H9 (cell line): ENCODE measurements around the gene NEURL1. TPM values are rescaled to one million over a fixed set of nuclear protein-coding genes. Genes with fewer than 3 reads are reported as not detected.
A peak's percentile ranks its signal among the peaks of the same experiment; 100 is the strongest.

Source experiments
- DNase-seq: peaks from one replicate; pipeline ENCODE4 v3.0.0-alpha.2; 2017
- H2AFZ ChIP-seq: one replicate; pipeline ENCODE4 v1.6.1; 2013; ENCODE audit warnings: mild to moderate bottlenecking, low read length, control low read depth, moderate library complexity
- H2AK5ac ChIP-seq: 2 replicates; pipeline ENCODE4 v1.6.1; 2013; ENCODE audit warnings: low read length, control low read depth, mixed read lengths; ENCODE audit not compliant: insufficient read length
- H2BK120ac ChIP-seq: one replicate; pipeline ENCODE4 v1.6.1; 2013; ENCODE audit warnings: low read depth, mild to moderate bottlenecking, low read length, control low read depth, inconsistent platforms; ENCODE audit not compliant: poor library complexity, severe bottlenecking
- H2BK12ac ChIP-seq: 2 replicates; pipeline ENCODE4 v1.6.1; 2013; ENCODE audit warnings: low read length, control low read depth, mixed read lengths, low read depth; ENCODE audit not compliant: insufficient read length
- H2BK15ac ChIP-seq: 2 replicates; pipeline ENCODE4 v1.6.1; 2013; ENCODE audit warnings: low read depth, low read length, control low read depth
- H2BK20ac ChIP-seq: one replicate; pipeline ENCODE4 v1.6.1; 2013; ENCODE audit warnings: low read depth, mild to moderate bottlenecking, low read length, control low read depth, inconsistent platforms; ENCODE audit not compliant: poor library complexity, severe bottlenecking
- H2BK5ac ChIP-seq: 2 replicates; pipeline ENCODE4 v1.6.1; 2013; ENCODE audit warnings: low read length, control low read depth, mixed read lengths; ENCODE audit not compliant: insufficient read length
- H3K14ac ChIP-seq: 2 replicates; pipeline ENCODE4 v1.6.1; 2013; ENCODE audit warnings: low read length, control low read depth; ENCODE audit not compliant: insufficient read depth
- H3K18ac ChIP-seq: 2 replicates; pipeline ENCODE4 v1.6.1; 2013; ENCODE audit warnings: low read depth, mild to moderate bottlenecking, mixed read lengths, low read length, control low read depth; ENCODE audit not compliant: insufficient read length
- H3K23ac ChIP-seq: 2 replicates; pipeline ENCODE4 v1.6.1; 2013; ENCODE audit warnings: low read length, control low read depth, mixed read lengths, low read depth; ENCODE audit not compliant: insufficient read length
- H3K23me2 ChIP-seq: 2 replicates; pipeline ENCODE4 v1.6.1; 2013; ENCODE audit warnings: low read depth, mild to moderate bottlenecking, mixed read lengths, low read length, control low read depth; ENCODE audit not compliant: insufficient read length, poor library complexity, severe bottlenecking
- H3K27ac ChIP-seq: 2 replicates; pipeline ENCODE4 v1.5.1; 2013; ENCODE audit warnings: low read length, control low read depth, mixed read lengths, low read depth; ENCODE audit not compliant: insufficient read length
- H3K27me3 ChIP-seq: 2 replicates; pipeline ENCODE4 v1.6.1; 2013; ENCODE audit warnings: low read length, control low read depth, inconsistent platforms; ENCODE audit not compliant: insufficient read depth
- H3K4ac ChIP-seq: 2 replicates; pipeline ENCODE4 v1.6.1; 2013; ENCODE audit warnings: low read depth, mild to moderate bottlenecking, control low read depth, inconsistent platforms, low read length, moderate library complexity
- H3K4me1 ChIP-seq: 2 replicates; pipeline ENCODE4 v1.6.1; 2013; ENCODE audit warnings: low read length, control low read depth, inconsistent platforms; ENCODE audit not compliant: insufficient read depth
- H3K4me2 ChIP-seq: 2 replicates; pipeline ENCODE4 v1.6.1; 2013; ENCODE audit warnings: low read length, control low read depth, mixed read lengths; ENCODE audit not compliant: insufficient read length, insufficient read depth
- H3K56ac ChIP-seq: 2 replicates; pipeline ENCODE4 v1.6.1; 2013; ENCODE audit warnings: low read depth, mild to moderate bottlenecking, mixed read lengths, low read length, control low read depth; ENCODE audit not compliant: insufficient read length
- H3K79me1 ChIP-seq: 2 replicates; pipeline ENCODE4 v1.6.1; 2013; ENCODE audit warnings: low read depth, mild to moderate bottlenecking, moderate library complexity, low read length, control low read depth, inconsistent platforms; ENCODE audit not compliant: insufficient read depth, poor library complexity, severe bottlenecking
- H3K79me2 ChIP-seq: 2 replicates; pipeline ENCODE4 v1.6.1; 2013; ENCODE audit warnings: low read length, control low read depth, inconsistent platforms; ENCODE audit not compliant: insufficient read depth
- H3K9ac ChIP-seq: 2 replicates; pipeline ENCODE4 v1.6.1; 2013; ENCODE audit warnings: low read length, control low read depth, mixed read lengths; ENCODE audit not compliant: insufficient read length; ENCODE audit errors: extremely low read depth
- H3K9me3 ChIP-seq: one replicate; pipeline ENCODE4 v1.6.1; 2013; ENCODE audit warnings: low read depth, low read length, inconsistent platforms; ENCODE audit not compliant: control insufficient read depth
- H3T11ph ChIP-seq: one replicate; pipeline ENCODE4 v1.6.1; 2013; ENCODE audit warnings: mild to moderate bottlenecking, low read length, control low read depth, inconsistent platforms
- H4K20me1 ChIP-seq: one replicate; pipeline ENCODE4 v1.6.1; 2013; ENCODE audit not compliant: control insufficient read depth, insufficient read length, insufficient read depth
- H4K5ac ChIP-seq: 2 replicates; pipeline ENCODE4 v1.6.1; 2013; ENCODE audit warnings: low read depth, mild to moderate bottlenecking, mixed read lengths, low read length, control low read depth; ENCODE audit not compliant: insufficient read length
- H4K8ac ChIP-seq: replicated peaks from 2 replicates; pipeline ENCODE4 v1.6.1; 2013; ENCODE audit warnings: low read length, control low read depth, mixed read lengths, low read depth; ENCODE audit not compliant: insufficient read length
- H4K91ac ChIP-seq: 2 replicates; pipeline ENCODE4 v1.6.1; 2013; ENCODE audit warnings: low read depth, mild to moderate bottlenecking, moderate library complexity, mixed read lengths, low read length, control low read depth; ENCODE audit not compliant: insufficient read length
- H3K27ac Mint-ChIP-seq, 3 experiments: 2 replicates in 2 of 3; 3 replicates in 1 of 3; pipeline ENCODE4 v1.8.0; 2020 to 2021; ENCODE audit warnings: mixed read lengths in 3 of 3, mild to moderate bottlenecking in 1 of 3, moderate library complexity in 1 of 3
- H3K27me3 Mint-ChIP-seq: 2 replicates; pipeline ENCODE4 v1.8.0; 2021; ENCODE audit warnings: low read depth, mild to moderate bottlenecking, moderate library complexity, mixed read lengths
- H3K36me3 Mint-ChIP-seq, 3 experiments: 2 replicates in 2 of 3; 3 replicates in 1 of 3; pipeline ENCODE4 v1.8.0; 2020 to 2021; ENCODE audit warnings: low read depth in 3 of 3, mixed read lengths in 3 of 3; ENCODE audit not compliant: insufficient read depth in 1 of 3
- H3K4me1 Mint-ChIP-seq, 2 experiments: 2 replicates each; pipeline ENCODE4 v1.8.0; 2020; ENCODE audit warnings: mixed read lengths in 2 of 2
- H3K4me3 Mint-ChIP-seq, 2 experiments: 2 replicates in 1 of 2; 3 replicates in 1 of 2; pipeline ENCODE4 v1.8.0; 2020 to 2021; ENCODE audit warnings: mild to moderate bottlenecking in 2 of 2, mixed read lengths in 2 of 2, moderate library complexity in 1 of 2
- H3K9me3 Mint-ChIP-seq, 2 experiments: 2 replicates in 1 of 2; 3 replicates in 1 of 2; pipeline ENCODE4 v1.8.0; 2020; ENCODE audit warnings: mild to moderate bottlenecking in 2 of 2, mixed read lengths in 2 of 2, moderate library complexity in 1 of 2
- CTCF ChIP-seq: fragments of 200-600 bp; sonication (generic); conservative IDR thresholded peaks from 3 replicates; pipeline ENCODE4 v1.8.0; 2021; ENCODE audit warnings: antibody characterized with exemption, mild to moderate bottlenecking
- WGBS: extraction: QIAGEN DNeasy Blood & Tissue Kit; methylation state at CpG from one replicate; pipeline ENCODE4 v1.1.7; 2013; ENCODE audit warnings: missing lambda C conversion rate, low lambda C conversion rate, mixed read lengths; ENCODE audit not compliant: insufficient read length; ENCODE audit errors: extremely low coverage; 5-methylcytosine and 5-hydroxymethylcytosine counted together
- total RNA-seq: library from RNA; stranded (reverse); gene quantifications from 2 replicates; pipeline ENCODE4 v1.2.1, GENCODE V29; 2021

Gene NEURL1
- total RNA-seq, 1 experiment from 2014 or later = 1.2 TPM

GRCh38 chr10:103636492-103636891 lies 143.0 kb downstream of the NEURL1 start:
- Histone ChIP-seq H3K27me3 (no peaks in the 10 kb centered on the region), H2AK5ac (no peak overlapping the region), H2BK12ac (no peak overlapping the region), H3T11ph (no peak overlapping the region), H4K20me1 (no peaks in the 10 kb centered on the region), H3K9ac (no peak overlapping the region), H4K5ac (no peak overlapping the region), H3K14ac (no peak overlapping the region), H3K23ac (no peak overlapping the region), H4K8ac (no peak overlapping the region), H2BK15ac (no peak overlapping the region), H2BK5ac (no peak overlapping the region), H2BK20ac (no peak overlapping the region), H3K23me2 (no peaks in the 10 kb centered on the region), H3K79me2 (no peaks in the 10 kb centered on the region), H3K9me3 (no peaks in the 10 kb centered on the region), H3K4ac (no peak overlapping the region), H3K79me1 (no peaks in the 10 kb centered on the region), H3K56ac (no peak overlapping the region), H3K4me1 (peaks cover 17% of the 10 kb centered on the region; the same call in 1 of the 2 replicates), H3K18ac (peak overlapping the region; percentile 20), H4K91ac (no peak overlapping the region), H3K4me2 (no peak overlapping the region), H3K27ac (no peak overlapping the region), H2AFZ (no peak overlapping the region), H2BK120ac (no peak overlapping the region)
- Mint-ChIP-seq H3K36me3 (no peaks in the 10 kb centered on the region; a peak in 3 of 7 replicates), H3K27ac (peak overlapping the region; percentile 93 to 98 (median 93)), H3K4me3 (peak overlapping the region; percentile 5 to 56; a peak in 2 of 5 replicates), H3K9me3 (no peaks in the 10 kb centered on the region), H3K4me1 (peaks cover 52 to 68% of the 10 kb centered on the region in 2 experiments), H3K27me3 (no peaks in the 10 kb centered on the region; the same call in none of the 2 replicates)
- DNase-seq = peak; percentile 78
- no CpG with 5 or more reads among the region's 5 CpGs for WGBS
- no peak for TF ChIP-seq CTCF
